Gastroesophageal sphincter (tissue), 3 donors: Measurements from ENCODE around the gene GPBP1.

Experiments used
- EP300 ChIP-seq: sonication (generic); formaldehyde crosslinking; IDR thresholded peaks from one replicate; pipeline ENCODE4 v1.6.1; 2017; ENCODE audit warnings: antibody characterized with exemption, mild to moderate bottlenecking
- POLR2A ChIP-seq, 2 donors: fragments of 450-650 bp; IDR thresholded peaks; one replicate each; pipeline ENCODE4 v1.6.1; 2017; ENCODE audit warnings: antibody characterized with exemption in 2 of 2, mild to moderate bottlenecking in 2 of 2, moderate library complexity in 1 of 2
- TF ChIP-seq, protein P1 (sequence below), 4 experiments: fragments of 200-600 bp in 2 of 4; fragments of 450-650 bp in 2 of 4; sonication (generic) in 1 of 4; IDR thresholded peaks; one replicate each; pipeline ENCODE4 v1.5.1; 2017 to 2019; ENCODE audit warnings: antibody characterized with exemption in 4 of 4, mild to moderate bottlenecking in 2 of 4, moderate library complexity in 2 of 4

- TF ChIP-seq, protein P1, sequence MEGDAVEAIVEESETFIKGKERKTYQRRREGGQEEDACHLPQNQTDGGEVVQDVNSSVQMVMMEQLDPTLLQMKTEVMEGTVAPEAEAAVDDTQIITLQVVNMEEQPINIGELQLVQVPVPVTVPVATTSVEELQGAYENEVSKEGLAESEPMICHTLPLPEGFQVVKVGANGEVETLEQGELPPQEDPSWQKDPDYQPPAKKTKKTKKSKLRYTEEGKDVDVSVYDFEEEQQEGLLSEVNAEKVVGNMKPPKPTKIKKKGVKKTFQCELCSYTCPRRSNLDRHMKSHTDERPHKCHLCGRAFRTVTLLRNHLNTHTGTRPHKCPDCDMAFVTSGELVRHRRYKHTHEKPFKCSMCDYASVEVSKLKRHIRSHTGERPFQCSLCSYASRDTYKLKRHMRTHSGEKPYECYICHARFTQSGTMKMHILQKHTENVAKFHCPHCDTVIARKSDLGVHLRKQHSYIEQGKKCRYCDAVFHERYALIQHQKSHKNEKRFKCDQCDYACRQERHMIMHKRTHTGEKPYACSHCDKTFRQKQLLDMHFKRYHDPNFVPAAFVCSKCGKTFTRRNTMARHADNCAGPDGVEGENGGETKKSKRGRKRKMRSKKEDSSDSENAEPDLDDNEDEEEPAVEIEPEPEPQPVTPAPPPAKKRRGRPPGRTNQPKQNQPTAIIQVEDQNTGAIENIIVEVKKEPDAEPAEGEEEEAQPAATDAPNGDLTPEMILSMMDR (IDR thresholded peaks at IDR 0.05) = no peak
- TF ChIP-seq EP300 = no peak
- TF ChIP-seq POLR2A (IDR thresholded peaks at IDR 0.05) = no peak
Measured at GRCh38 chr5:57243286-57244137, 69.7 kb downstream of the GPBP1 start.
